Measurements from ENCODE around the gene TRPC4.

The TRPC4 gene

DNA sequence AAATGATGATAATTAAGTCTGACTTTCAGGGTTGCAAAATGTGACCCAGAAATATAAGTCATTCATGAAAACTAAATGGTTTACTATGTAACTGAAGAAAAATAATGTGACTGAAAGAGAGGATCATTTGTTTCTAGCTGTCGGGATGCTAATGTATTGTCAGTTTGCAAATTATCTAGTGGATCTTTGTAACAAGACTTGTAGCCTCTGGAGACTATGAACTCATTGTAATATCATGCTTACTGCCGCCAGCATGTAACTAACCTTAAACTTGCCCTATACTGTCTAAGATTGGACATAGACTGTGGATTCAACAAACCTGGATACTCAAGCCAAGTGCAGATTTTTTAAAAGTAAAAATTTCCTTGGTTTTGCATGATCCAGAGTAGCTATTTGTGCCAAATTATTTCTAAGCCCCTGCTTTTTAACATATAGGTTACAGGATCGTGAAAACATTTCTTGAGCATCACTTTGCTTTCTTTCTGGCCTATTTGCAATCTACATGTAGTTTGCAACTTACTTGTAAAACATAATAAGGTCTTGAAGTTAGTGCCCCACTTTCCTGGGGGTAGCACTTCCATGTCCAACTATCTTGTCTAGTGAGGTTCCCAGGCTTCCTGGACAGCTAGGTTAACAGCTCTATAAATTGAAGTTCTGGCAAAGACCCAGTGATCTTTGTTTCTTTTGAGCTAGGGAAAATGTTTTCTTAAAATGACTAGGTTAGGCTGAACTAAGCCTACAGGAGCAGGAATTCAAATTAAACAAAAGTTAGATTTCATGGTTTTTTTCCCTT is 267.7 kb downstream of the TRPC4 start:
- no peak for DNase-seq (ENCODE audit: low read depth)

DNA sequence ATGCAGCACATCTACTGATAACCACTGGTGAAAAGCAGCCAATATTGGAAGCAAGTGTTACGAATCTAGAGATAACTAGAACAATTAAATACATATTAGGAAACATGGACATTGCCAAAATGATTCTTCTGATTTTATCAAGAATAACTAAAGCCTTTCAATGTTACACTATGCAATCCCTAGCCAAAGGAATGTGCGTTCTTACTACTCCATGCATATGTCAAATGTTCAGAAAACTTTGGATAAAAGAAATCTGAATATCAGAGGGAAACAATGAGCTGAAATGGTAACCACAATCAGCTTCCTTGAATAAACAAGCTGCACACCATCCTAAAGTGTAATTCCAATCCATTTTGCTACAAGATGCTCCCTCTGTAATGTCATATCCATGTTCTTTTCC is 270.1 kb downstream of the TRPC4 start:
- peak; percentile 53 for DNase-seq (ENCODE audit: low read depth)

- DNase-seq (ENCODE audit: low read depth): peak; percentile 70
Observed at GRCh38 chr13:37598597-37598996, 271.0 kb downstream of the TRPC4 start, which contains the start of gene POSTN. TSS of gene POSTN (minus strand) at chr13:37598768. CDS start at chr13:37598726, 42 bp downstream.

- DNase-seq (ENCODE audit: low read depth): no peak
Observed at GRCh38 chr13:37597477-37598025, 272.0 kb downstream of the TRPC4 start.

GRCh38 chr13:37596805-37597204 is 272.8 kb downstream of the TRPC4 start:
- DNase-seq (ENCODE audit: low read depth): no peak

DNA sequence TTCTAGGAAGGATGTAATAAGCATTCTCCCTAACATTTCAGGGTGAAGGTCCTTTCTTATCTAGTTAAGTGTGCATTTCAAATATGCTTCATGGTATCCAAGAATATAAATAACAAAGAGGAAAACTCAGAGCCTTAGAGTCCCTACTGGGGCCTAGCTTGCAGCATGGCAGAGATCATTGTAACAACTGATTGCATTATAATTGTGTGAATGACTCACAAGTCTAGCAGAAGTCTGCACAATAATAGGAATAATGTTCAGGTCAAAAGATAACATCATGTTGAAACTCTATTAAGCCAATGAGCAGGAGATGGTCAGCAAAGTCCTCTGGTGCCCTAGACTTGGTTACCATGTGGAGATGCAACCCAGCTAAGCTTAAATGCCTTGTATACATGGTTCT is 274.4 kb downstream of the TRPC4 start:
- DNase-seq (ENCODE audit: low read depth): peak; percentile 93

GRCh38 chr13:37594550-37594949 is 275.0 kb downstream of the TRPC4 start:
- DNase-seq (ENCODE audit: low read depth): no peak

- DNase-seq (ENCODE audit: low read depth): peak; percentile 76
Observed at GRCh38 chr13:37589381-37589780, 280.2 kb downstream of the TRPC4 start.

- no peak for DNase-seq (ENCODE audit: low read depth)
Observed at GRCh38 chr13:37587236-37587635, 282.3 kb downstream of the TRPC4 start.
